Activated CD4-positive, alpha-beta T cell treated with anti-CD3 and anti-CD28 coated beads, Interleukin-2, amount 50 U/mL, for 4 hours (primary cell): ENCODE measurements around the gene PLEKHH3.

Source experiments
- DNase-seq, 2 experiments: peaks; one replicate each; pipeline ENCODE4 v3.0.0-alpha.2; 2020

PLEKHH3 gene, protein sequence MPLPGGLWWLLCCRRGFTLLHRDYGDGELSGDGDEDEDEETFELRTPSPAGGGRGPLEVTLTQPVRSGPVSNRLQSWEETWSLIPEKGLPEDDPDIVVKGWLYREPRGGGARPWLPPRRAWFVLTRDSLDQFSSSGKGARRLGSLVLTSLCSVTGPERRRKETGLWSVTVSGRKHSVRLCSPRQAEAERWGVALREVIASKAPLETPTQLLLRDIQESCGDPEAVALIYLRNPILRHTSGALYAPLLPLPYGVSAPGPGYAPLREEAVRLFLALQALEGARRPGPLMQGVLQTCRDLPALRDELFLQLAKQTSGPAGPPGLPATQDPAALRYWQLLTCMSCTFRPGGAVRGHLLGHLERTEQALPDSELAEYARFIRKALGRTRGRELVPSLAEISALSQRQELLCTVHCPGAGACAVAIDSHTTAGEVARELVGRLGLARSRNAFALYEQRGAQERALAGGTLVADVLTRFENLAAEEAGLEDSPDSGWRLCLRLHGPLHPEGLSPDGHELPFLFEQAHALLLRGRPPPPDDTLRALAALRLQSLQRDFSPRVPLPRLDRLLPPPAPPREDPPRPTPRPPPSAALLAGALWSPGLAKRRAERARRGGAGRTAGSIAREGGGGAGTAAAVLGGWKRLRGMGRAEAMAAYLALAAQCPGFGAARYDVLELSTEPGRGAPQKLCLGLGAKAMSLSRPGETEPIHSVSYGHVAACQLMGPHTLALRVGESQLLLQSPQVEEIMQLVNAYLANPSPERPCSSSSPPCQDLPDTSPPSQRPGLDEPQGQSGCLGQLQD

DNA sequence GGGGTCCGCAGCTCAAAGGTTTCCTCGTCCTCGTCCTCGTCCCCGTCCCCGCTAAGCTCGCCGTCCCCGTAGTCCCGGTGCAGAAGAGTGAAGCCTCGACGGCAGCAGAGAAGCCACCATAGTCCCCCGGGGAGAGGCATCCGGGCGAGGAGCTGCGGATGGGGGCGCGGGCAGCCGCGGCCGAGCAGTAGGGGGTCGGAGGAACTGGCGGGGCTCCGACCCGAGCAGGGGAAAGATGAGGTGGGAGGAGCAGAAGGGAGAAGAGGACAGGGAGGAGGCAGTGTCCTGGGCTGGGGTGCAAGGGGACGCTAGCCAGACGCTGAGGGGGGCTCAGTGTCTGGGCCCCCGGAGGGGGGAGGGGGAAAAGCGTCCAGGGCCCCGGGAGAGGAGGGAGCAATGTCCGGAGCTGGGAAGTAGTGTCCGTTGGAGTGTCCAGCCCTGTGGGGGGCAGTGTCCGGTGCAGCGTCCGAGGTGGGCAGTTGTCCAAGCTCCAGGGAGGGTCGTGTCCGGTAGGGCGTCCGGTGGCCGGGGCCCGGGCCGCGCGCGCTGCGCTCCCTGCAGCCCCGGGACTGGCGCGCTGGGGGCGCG is at the start of gene PLEKHH3:
Gene PLEKHH3, minus strand, starts transcription at position 571 of the 588 bp plus-strand sequence. Its CDS starts 431 bp downstream, at position 140.
- no peak for DNase-seq

DNA sequence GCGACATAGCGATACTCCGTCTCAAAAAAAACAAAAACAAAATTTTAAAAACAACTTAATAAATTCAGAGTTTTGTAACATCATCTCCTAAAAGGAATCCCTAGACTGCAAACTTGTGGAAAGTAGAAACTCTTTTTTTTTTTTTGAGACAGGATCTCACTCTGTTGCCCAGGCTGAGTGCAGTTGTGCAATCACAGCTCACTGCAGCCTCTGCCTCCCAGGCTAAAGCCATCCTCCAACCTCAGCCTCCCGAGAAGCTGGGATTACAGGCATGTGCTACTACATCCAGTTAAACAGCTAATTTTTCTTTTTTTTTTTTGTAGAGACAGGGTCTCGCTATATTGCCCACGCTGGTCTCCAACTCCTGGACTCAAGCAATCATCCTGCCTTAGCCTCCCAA is 48.3 kb upstream of the PLEKHH3 start:
- DNase-seq: no peak

DNA sequence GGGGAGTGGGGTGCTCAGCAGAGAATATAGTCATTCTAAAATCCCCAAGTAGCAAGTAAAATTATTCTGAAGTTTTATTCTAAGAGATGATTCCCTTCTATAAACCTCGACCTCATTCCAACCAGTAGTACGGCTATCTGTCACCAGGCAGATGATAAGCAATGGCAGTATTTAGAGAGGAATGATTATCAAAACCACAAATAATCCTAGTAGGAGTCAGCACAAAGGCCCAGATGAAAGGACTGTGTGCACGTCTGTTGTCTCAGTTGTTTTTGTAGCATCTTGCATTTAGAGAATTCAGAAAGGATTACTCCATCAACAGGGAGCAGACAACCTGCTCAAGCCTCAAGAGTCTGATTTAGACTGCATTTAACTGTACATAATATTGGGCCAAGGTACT is 46.8 kb upstream of the PLEKHH3 start:
- no peak for DNase-seq

DNA sequence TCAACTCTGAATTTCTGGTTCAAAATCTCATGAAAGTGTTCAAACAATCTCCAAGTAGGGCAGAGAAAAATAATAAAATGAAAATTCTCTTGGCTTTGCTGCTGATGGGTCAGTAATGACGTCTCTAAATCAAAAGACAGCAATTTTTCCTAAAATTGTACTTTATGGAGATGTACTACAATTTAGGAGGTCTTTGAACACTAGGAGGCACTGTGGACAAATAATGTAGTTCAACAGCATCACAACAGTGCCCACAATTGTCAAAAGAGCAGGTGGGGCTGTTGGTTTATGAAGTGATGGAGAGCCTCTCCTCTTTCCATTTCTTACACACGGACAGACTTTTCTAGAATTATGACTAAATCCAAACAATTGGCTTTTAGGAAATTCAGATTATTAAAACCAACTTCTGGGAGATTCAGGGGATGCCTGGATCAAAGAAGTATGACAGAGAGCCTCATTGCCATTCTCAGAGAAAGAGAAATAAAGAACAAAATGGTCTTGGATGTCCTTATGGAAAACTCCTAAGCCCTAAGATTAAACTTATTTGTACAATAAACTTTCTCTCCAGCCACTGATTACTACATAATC is 44.3 kb upstream of the PLEKHH3 start:
- no peak for DNase-seq

DNA sequence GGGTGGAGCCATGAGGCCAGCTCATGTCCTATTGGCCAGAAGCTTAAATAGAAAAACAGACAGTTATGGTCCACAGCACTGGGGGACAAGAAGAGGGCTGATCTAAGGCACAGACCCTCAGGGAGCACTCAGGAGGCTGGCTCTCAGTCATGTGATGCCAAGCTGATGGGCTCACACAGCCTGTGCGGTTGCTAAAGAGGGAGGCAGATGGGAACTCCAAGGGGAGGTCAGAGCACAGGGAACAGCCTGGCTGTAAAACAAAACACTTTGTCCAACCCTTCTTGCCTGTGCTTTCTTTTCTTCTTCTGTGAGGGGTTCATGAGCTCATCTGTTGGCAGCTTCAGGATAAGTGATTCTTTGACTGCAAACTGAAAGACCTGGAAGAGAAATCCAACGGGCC is 32.8 kb upstream of the PLEKHH3 start:
- no peak for DNase-seq

DNA sequence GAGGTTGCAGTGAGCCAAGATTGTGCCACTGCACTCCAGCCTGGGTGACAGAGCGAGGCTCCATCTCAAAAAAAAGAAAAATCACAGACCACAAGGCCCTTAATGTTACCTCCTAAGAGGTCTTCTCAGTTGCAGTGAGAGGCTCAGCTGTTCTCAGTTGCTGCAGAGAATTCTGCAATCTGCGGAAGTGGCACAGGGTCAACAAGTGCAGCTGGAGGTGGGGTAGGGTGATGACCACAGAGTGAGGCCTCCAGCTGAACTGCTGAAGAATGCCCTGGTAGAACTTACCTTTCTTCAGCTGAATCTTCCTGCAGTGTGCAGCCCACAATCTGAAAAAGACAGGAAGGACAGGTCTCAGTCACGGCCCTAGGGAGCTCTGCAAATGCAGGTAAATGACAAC is 31.8 kb upstream of the PLEKHH3 start:
- no peak for DNase-seq

DNA sequence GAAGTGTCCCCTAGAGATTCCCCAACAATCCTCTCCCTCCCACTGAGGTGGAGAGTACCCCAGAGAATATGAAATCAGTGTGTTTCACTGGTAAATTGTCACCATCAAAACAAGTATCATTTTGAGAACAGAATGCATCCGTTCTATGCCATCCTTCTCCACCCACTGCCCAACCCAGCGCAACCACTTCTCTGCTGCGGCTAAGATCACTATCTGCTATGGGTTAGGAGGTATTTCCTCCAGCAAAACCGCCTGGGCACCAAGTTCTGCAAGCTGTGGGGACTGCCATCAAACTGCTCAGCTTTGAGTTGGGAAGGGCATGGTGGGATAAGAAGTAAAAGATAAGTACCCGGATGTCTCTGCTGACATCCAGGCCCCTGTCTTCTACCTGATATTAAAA is 29.9 kb upstream of the PLEKHH3 start:
- DNase-seq: peak; percentile 27 to 31

DNA sequence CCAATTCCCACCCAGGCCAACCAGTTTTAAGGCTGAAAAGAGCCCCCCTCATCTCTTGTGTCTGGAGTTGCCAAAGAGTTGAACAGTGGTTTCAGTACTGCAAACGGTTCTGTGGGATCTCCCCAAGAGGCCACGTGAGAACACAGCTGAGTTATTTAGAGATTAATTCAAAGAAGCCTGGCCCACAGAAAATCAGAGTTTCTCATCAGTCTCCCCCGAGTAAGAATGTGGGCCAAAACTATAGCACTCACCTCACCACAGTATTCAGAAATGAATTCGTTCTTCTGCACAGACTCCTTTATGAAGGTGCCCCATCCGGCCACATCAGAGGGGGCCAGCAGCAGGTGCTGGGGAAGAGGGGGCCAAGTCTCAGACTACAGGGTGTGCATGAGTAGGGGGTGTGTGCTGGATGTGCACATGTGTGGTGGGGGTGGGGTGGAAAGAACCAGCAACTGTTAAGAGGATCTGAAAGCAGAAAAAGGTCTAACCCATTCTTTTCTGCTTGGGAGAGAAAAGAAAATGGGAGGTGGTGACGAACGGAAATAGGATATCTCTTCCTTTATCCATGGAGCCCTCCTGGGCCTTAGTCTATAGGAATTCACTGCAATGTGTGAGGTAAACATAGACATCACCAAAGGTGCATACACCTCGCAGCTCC is 28.2 kb upstream of the PLEKHH3 start:
- no peak for DNase-seq

DNA sequence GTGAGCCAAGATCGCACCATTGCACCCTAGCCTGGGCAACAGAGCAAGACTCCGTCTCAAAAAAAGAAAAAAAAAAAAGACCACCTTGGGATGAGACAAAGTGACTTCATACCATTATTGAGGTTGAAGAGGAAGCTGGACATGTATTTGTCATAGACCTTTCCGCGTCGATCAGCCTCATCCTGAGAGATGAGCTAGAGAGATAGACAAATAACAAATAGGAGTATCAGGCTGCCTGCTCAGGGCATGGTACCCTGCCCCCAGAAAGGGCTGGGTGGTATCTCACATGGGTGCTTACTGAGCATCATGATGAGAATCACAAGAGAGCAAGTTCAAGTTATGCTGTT is 27.7 kb upstream of the PLEKHH3 start:
- no peak for DNase-seq

DNA sequence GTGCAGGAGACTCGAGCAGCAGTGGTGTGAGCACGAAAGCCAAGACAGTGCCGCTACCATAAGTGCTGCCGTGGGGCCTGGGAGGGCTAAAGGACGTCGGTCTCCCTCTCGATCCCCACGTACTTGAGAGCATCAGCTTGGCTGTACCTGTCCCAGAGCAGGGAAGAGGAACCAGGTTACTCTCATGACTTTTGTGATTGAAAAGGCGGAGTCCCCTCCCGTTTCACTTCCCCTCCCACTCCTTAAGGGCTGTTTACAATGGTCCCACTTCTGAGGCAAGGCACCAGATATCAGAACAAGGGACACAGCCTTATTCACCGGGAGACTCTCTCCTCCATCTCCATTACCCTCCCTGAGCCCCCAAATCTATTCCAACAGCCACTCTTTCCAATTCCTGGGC is 25.7 kb upstream of the PLEKHH3 start:
- no peak for DNase-seq

DNA sequence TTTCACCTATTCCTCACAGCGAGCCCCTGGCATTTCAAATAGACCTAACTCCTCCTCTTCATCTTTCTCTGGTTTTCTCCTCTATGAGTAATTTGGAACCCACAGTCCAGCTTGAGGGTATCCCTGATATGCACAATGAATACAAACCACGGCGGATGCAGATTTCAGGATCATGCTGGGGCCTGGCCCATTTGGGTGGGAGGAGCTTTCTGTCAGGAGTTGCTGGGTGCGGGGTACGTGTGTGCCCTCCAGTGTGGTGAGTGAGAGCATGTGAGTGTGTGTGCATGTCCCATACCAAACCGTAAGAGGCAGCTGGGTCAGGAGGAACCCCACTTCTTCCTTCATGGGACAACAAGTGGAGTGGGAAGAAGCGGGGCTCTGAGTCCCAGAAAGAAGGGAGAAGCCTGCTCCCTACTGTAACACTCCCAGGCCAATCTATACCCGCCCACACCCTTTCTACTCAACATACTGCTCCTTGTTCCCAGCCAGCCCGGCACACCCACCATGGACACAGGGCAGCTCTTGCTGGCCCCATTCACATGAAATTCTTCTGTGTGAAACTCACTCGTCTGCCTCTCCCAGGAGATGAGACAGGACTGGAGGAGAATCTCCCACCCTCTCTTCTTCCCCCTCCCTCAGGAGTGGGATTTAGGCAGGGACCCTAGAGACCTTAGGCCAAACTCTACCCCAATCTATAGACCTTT is 23.9 kb upstream of the PLEKHH3 start:
- no peak for DNase-seq

DNA sequence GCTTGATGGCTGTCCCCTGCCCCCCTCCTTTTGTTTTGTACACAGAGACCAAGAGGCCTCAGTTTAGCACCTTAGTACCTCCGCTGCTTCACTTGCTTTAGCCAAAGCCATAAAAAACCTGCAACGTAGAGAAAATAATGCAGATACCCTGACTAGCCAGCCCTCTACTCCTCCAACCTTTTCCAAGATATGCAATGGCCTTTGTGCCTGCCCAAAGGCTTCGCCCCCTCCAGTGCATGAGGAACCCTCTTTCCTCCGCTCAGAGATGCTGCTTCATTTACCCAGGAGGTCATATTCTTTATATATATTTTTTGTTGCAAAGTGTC is 22.6 kb upstream of the PLEKHH3 start:
- DNase-seq: no peak

DNA sequence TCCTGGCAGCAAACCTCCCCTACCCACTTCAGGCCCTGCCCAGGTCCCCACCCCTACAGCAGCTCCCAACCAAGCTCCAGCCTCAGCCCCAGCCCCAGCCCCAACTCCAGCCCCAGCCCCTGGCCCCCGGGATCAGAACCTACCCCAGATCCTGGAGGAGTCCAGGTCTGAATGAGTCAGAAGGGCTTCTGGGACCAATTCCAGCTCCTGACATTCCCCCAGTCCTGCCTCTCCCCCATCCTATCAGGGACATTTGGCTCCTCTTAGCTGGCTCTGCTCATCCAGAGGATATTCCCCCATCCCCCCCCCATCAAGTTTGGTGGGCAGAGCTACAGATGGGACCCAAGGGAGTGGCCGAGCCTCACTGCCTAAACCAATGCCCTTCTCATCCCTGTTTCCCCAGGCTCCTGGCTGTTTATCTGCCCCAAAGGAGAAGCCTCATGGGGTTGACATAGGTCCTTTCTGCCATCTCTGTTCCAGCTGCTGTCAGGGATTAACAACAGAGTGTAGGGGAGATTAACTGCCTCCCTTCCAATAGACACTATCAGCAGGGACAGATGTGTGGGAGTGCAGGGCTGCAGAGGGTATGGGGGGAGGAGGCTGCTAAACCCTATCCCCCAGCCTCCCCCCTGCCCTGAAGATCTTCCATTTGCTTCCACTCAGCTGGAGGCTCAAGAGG is 22.1 kb upstream of the PLEKHH3 start:
- DNase-seq: no peak

DNA sequence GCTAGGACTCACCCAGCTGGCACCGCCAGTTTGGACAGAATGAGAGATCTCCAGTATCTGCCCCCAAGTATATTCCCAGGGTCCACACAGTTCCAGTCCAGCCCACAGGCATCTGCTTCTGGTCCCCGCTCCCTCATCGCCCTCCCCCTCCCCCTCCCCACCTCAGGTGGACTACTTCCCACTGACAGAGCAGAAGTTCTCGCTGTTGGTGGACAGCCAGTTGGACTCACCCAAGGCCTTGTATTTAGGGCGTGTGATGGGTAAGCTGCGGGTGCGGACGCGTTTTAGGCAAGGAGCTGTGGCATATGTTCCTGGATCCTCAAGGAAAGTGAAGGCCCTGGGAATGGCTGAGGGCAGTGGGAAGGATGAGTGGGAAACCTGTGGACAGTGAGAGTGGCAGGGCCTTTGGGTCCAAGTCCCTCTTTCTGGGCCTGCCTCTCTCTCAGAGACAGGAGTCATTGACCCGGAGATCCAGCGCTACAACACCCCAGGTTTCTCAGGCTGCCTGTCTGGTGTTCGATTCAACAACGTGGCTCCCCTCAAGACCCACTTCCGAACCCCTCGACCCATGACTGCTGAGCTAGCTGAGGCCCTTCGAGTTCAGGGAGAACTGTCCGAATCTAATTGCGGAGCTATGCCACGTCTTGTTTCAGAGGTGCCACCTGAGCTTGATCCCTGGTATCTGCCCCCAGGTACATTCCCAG is 20.5 kb upstream of the PLEKHH3 start:
- DNase-seq: no peak

DNA sequence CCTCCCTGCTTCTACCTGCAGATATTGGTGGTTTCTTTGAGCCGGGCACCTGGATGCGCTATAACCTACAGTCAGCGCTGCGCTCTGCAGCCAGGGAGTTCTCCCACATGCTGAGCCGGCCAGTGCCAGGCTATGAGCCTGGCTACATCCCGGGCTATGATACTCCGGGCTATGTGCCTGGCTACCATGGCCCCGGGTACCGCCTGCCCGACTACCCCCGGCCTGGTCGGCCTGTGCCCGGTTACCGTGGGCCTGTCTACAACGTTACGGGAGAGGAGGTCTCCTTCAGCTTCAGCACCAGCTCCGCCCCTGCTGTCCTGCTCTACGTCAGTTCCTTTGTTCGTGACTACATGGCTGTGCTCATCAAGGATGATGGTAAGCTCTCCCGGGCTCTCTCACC is 18.7 kb upstream of the PLEKHH3 start:
- no peak for DNase-seq

DNA sequence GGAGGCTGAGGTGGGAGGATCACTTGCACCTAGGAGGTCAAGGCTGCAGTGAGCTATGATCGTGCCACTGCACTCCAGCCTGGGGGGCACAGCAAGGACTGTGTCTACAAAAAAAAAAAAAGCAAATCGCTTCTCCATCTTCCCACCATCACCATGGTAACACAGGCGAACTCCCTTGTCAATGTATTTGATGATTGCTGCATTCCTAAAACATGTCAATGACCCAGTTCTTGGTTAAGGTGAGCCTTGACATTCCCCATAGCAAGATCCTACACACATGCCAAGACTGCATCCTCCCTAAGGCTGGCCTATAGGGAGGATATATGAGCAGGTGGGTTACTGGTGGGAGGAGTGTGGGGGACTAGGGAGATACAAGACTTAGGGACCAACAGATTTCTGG is 17.7 kb upstream of the PLEKHH3 start:
- DNase-seq: no peak

DNA sequence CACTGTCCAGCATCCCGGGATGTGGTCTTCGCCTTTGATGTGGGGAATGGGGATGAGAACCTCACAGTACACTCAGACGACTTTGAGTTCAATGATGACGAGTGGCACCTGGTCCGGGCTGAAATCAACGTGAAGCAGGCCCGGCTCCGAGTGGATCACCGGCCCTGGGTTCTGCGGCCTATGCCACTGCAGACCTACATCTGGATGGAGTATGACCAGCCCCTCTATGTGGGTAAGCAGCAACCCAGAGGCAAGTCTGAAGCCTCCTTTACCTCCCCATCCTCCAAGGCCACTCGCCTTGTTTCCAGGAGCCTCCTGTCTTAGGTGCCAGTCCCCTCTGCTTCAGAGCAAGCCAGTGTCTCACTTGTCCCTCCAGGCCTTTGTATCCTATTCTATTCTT is 15.7 kb upstream of the PLEKHH3 start:
- no peak for DNase-seq

DNA sequence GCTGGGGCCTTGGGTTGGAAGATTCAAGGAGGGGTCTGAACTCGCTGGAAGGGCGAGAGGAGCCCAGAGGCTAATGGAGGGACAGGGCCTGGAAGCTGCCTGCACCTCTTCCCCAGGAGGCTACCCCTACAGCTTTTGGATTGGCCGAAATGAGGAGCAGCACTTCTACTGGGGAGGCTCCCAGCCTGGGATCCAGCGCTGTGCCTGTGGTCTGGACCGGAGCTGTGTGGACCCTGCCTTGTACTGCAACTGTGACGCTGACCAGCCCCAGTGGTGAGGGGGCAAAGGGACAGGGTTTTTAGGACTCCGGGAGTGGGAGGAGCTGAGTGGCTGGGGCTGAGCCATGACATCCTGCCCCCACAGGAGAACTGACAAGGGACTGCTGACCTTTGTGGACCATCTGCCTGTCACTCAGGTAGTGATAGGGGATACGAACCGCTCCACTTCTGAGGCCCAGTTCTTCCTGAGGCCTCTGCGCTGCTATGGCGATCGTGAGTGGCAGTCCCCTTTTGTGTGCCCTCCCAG is 14.3 kb upstream of the PLEKHH3 start:
- DNase-seq: no peak

DNA sequence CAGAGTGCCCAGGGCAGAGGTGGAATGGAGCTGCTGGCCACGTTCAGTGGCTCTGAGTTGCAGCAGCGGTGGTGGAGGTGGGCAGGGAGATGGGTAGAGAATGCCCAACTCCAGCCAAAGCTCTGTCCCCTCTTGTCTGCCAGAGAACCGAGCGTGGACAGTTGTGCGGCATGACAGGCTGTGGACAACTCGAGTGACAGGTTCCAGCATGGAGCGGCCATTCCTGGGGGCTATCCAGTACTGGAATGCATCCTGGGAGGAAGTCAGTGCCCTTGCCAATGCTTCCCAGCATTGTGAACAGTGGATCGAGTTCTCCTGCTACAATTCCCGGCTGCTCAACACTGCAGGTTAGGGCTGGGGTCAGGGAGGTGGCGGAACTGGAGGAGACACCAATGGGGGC is 13.8 kb upstream of the PLEKHH3 start:
- DNase-seq: no peak

DNA sequence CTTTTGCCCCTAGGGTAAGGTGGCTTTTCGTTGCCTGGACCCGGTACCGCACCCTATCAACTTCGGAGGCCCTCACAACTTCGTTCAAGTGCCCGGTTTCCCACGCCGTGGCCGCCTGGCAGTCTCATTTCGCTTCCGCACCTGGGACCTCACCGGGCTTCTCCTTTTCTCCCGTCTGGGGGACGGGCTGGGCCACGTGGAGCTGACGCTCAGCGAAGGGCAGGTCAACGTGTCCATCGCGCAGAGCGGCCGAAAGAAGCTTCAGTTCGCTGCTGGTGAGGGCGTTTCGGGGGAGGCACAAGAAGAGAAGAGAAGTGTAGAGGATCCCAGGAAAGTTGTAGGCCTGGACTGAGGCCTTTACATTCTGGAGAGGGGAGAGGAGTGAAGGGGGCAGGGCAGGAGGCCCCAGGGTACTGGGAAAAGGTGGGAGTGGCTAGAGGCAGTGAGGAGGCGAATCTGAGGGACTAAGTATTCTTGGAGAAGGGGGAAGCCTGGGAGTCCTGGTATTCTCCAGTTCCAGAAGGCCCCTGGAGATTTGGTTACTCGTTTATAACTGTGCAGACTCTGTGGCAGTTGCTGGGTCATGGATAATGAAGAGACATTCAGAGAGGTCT is 11.0 kb upstream of the PLEKHH3 start:
- DNase-seq: no peak
